ENCODE results near the gene SDC1. TPM values are rescaled to one million over a fixed set of nuclear protein-coding genes. Genes with fewer than 3 reads are reported as not detected.

Gene SDC1
- total and polyA plus RNA-seq, 12 donors, result 3.1 to 74.2 (median 18.0) TPM

- TF ChIP-seq POLR2A (IDR thresholded peaks at IDR 0.05) (no peak), CTCF (IDR thresholded peaks at IDR 0.05) (no peak)
- DNase-seq, result no peak
- H3K9me3 ChIP-seq (replicated peaks in 1 of 3), result no peaks in the 10 kb centered on the region
- H3K27me3 ChIP-seq, result no peaks in the 10 kb centered on the region
- 30 to 41% (median 39%) methylated on average over 2 of the region's 2 CpGs for WGBS, 4 donors
- H3K4me1 ChIP-seq (replicated peaks in 1 of 2), result peaks cover 0 to 10% of the 10 kb centered on the region in 2 donors
- H3K4me3 ChIP-seq, result no peak overlapping the region
- H3K27ac ChIP-seq, result no peak overlapping the region
- intact Hi-C loops (cut with DNase I), result no loop called here
- H3K36me3 ChIP-seq (replicated peaks in 1 of 2), result peaks cover 0 to 18% of the 10 kb centered on the region in 2 donors
Observed at GRCh38 chr2:20264629-20265028, 39.7 kb upstream of the SDC1 start.

GRCh38 chr2:20257411-20257810 lies 32.5 kb upstream of the SDC1 start:
- H3K27me3 ChIP-seq, result no peaks in the 10 kb centered on the region
- H3K4me3 ChIP-seq, result no peak overlapping the region
- no peaks in the 10 kb centered on the region for H3K4me1 ChIP-seq (replicated peaks in 1 of 2)
- intact Hi-C loops (cut with DNase I), result no loop called here
- 95 to 98% (median 96%) methylated on average over 1 of the region's 1 CpG for WGBS, 4 donors
- no peaks in the 10 kb centered on the region for H3K9me3 ChIP-seq (replicated peaks in 1 of 3)
- TF ChIP-seq POLR2A (IDR thresholded peaks at IDR 0.05) (no peak), CTCF (IDR thresholded peaks at IDR 0.05) (no peak)
- peaks cover 0 to 70% of the 10 kb centered on the region in 2 donors for H3K36me3 ChIP-seq (replicated peaks in 1 of 2)
- DNase-seq, result no peak
- H3K27ac ChIP-seq, result no peak overlapping the region

GRCh38 chr2:20254731-20255130 lies 29.8 kb upstream of the SDC1 start:
- H3K9me3 ChIP-seq (replicated peaks in 1 of 3), result no peaks in the 10 kb centered on the region
- H3K4me1 ChIP-seq (replicated peaks in 1 of 2), result no peaks in the 10 kb centered on the region
- WGBS, 4 donors, result 94 to 97% (median 96%) methylated on average over 4 of the region's 4 CpGs
- H3K4me3 ChIP-seq, result no peak overlapping the region
- H3K36me3 ChIP-seq (replicated peaks in 1 of 2), result peaks cover 0 to 77% of the 10 kb centered on the region in 2 donors
- H3K27ac ChIP-seq, result no peak overlapping the region
- DNase-seq, result no peak
- no peak for TF ChIP-seq POLR2A (IDR thresholded peaks at IDR 0.05)
- no peak for TF ChIP-seq CTCF (IDR thresholded peaks at IDR 0.05)
- intact Hi-C loops (cut with DNase I), result no loop called here
- H3K27me3 ChIP-seq, result no peaks in the 10 kb centered on the region

GRCh38 chr2:20250436-20250835 lies 25.5 kb upstream of the SDC1 start:
- TF ChIP-seq CTCF (IDR thresholded peaks at IDR 0.05), result no peak
- no peak for TF ChIP-seq POLR2A (IDR thresholded peaks at IDR 0.05)
- Histone ChIP-seq H3K36me3 (replicated peaks in 1 of 2) (peaks cover 0 to 64% of the 10 kb centered on the region in 2 donors), H3K27ac (no peak overlapping the region), H3K4me3 (no peak overlapping the region), H3K9me3 (replicated peaks in 1 of 3) (no peaks in the 10 kb centered on the region), H3K27me3 (no peaks in the 10 kb centered on the region), H3K4me1 (replicated peaks in 1 of 2) (no peaks in the 10 kb centered on the region)
- intact Hi-C loops (cut with DNase I), result no loop called here
- DNase-seq, result no peak
